NCI-H748 treated with DMSO at 0.1 percent for 48 hours (cell line): ENCODE results near the gene NNT.
"Not testable (repeated sequence)": the region's sequence is repeated elsewhere in the genome, so short reads cannot be mapped to it uniquely, and the experiment has no call there.

Experiments used
- DNase-seq: peaks from one replicate; lab custom pipeline; 2025; lab: John Stamatoyannopoulos, UW

Gene NNT

GRCh38 chr5:43631182-43631910, 28.4 kb downstream of the NNT start:
- DNase-seq: peak; percentile 93

GRCh38 chr5:43634621-43635020, 31.6 kb downstream of the NNT start:
- no peak for DNase-seq

- DNase-seq: no peak
These were observed 32.4 kb downstream of the NNT start for GRCh38 chr5:43635374-43635773.

DNA sequence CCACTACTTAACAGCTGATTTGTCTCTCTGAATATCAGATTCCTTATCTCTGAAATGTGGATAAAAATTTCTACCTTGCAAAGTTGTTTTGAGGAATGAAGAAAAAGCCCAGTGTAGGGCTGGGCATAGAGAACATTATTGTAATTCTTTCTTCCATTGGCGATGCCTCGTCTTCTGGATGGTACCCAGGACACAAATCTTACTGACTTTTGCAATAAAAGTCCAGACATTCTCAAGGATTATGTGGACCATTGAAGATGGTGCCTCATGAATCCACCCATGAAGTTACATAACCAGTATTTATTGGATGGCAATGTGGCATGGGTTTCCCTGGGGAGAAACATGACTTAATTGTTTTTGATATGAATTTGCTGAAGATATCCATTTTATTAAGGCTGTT, 33.1 kb downstream of the NNT start:
- no peak for DNase-seq

DNA sequence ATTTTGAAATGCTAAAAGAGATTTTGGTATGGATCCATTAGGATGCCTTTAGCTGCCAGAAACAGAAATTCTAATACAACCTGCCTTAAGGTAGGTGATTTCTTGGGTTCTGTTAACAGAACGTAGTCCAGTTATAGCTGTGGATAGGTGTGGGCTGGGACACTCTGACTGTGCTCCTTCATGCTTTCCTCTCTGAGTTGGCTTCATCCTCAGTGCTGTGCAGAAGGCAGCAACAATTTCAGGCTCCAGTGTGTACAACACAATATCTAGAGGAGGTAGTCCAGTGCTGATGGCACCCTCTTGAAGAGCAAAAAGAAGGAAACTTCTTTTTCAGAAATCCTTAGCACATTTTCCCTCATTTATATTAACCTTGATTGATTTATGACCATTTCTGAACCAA, 34.4 kb downstream of the NNT start:
- no peak for DNase-seq

- DNase-seq: no peak
These were observed 35.1 kb downstream of the NNT start for GRCh38 chr5:43638107-43638506.

DNA sequence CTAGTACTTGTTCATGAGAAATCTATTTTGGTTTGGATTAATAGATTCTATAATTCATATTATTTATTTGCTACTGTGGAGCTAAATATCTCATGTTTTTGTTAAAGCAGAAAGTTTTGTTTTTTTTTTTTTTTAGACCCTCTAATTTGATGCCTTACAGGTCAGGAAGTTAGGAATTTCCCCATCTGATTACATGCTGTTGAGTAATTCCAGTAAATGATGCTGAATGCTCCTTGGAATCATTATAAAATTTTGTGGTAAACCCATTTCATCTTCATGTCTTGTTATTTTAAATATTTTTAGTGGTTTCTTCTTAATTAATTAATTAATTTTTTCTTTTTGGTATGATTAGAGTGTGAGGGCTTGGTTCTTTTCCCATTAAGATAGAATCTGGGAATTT, 35.6 kb downstream of the NNT start:
- DNase-seq: no peak

DNA sequence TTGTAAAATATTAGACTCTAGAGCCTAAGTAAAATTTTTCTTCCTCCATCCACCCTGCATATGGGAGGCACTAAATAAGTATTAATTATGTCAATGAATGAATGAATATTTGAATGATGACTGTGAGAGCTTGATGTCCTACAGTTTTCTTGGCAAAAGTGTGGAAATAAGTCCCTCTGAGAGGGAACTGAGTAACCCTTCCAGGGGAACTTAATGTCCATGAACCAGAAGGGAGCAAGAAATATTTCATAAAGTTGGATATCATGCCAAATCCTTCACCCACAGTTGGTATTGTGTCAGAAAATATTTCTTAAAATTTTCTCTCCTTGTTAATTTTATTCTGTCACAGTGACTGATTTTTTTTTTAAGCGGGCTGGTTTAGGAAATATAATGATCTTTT, 36.6 kb downstream of the NNT start:
- DNase-seq: no peak

- DNase-seq: no peak
These were observed 39.4 kb downstream of the NNT start for GRCh38 chr5:43642428-43642827.

GRCh38 chr5:43643327-43643726, 40.3 kb downstream of the NNT start:
- no peak for DNase-seq

- DNase-seq: no peak
These were observed 40.8 kb downstream of the NNT start for GRCh38 chr5:43643750-43644149.

- DNase-seq: no peak
These were observed 44.0 kb downstream of the NNT start for GRCh38 chr5:43646992-43647391.

- DNase-seq: no peak
These were observed 44.8 kb downstream of the NNT start for GRCh38 chr5:43647789-43648188.

GRCh38 chr5:43648499-43649124, 45.6 kb downstream of the NNT start:
- DNase-seq: no peak

DNA sequence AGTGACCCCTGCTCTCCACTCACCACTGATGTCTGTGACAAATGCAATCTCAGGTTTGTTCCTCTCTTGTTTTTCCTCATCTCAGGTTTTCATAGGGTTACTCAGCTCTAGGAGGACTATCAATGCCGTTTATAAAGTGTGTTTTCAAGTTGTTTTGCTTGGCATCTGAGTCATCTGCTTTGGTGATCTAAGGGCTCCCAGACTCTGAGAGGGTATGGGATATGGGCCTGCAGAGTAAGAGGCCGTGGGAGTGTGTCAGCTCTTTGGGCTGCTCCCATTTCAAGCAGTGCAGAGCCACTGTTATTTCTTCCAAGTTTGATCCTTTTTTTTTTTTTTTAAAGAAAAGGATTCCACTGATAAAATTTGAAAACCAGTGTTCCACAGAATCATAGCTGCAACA, 46.3 kb downstream of the NNT start:
- no peak for DNase-seq

DNA sequence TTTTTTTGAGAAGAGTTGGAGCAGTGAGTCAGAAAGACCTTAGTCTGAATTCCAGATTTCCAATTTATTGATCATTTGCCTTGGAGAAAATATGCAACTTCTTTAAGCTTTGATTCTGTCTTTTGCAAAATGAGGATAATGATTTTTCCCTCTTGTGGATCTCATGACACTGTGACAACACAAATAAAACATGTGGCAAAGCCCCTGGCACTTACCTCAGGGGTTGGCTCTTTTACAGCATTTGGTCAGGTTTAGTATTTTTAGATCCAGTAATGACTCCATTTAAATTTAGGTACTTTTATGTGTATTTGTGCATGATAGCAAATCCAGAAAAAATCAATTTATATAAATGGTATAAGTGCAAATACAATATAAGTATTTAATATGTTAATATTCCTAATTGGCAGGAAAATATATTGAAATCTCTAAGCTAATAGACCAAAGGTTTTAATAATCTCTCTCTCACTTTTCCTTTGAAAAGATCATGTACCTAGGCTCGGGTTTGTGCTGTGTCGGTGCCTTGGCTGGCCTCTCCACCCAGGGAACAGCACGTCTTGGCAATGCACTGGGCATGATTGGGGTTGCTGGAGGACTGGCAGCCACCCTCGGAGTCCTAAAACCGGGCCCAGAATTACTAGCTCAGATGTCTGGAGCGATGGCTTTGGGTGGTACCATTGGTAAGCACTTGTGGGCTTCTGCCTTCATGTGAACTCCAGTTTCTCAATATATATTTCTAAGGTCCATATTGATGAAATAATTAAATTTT, 49.7 kb downstream of the NNT start:
- no peak for DNase-seq

DNA sequence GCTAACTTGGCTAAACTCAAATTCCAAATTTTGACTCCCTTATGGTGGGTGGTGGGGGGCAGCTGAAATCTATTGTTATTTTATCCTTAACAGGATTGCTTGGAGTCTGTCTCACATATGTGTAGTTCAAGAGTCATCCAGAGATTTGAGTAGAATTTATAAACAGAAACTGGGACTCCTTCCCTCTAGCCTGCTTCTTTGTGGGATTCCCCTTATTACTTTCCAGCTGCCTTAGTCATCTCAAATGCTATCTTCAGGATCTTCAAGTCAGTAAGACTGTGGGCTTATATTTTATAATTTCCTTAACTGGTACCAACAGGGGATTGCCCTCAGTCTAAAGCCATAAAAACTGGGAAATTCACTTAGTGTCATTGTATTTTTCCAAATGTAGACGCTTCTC, 55.5 kb downstream of the NNT start:
- DNase-seq: no peak

DNA sequence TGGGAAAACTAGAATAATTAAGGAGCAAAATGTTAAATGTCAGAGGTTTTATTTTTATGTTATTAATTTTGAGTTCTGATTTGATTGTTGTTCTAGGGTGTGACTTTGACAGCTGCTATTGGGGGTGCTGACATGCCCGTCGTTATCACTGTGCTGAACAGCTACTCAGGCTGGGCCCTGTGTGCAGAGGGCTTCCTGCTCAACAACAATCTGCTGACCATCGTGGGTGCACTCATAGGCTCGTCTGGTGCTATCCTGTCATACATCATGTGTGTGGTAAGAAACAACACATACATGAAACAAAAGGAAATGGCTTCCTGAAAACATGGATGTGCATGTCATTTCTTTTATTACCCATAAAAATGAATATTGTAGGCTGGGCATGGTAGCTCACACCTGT, 56.1 kb downstream of the NNT start:
- DNase-seq: no peak

DNA sequence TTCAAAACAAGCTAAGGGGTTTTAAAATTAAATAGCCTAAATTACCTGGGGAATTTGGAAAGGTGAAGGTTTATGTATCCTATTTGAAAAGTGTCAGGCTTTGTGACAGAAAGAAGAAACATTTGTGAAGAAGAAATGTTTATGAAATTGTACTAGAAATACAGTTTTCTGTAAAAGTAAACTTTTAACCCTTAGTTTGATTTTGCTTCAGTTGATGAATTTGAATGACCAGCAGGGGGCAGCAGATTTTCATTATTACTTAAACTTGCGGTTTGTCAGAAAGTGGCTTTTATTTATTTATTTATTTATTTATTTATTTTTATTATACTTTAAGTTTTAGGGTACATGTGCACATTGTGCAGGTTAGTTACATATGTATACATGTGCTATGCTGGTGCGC, 58.1 kb downstream of the NNT start:
- peak; percentile 41 for DNase-seq

DNA sequence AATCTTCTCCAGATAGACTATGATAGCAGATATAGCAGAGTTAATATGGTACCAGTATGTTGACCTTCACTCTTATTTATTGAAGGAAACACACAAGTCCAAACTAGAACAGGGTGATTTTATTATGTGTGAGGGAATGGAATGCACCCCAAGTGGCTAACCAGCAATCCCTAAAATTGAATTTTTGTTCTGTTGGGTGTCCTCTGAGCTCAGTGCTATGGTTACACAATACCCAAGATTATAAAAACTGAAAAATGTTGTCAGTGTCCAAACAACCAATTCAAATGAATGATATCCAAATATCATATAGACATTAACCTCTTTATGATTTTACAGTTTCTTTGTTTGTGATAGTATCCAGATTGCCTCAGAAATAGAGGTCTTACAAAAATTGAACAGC, 60.9 kb downstream of the NNT start:
- DNase-seq: no peak

DNA sequence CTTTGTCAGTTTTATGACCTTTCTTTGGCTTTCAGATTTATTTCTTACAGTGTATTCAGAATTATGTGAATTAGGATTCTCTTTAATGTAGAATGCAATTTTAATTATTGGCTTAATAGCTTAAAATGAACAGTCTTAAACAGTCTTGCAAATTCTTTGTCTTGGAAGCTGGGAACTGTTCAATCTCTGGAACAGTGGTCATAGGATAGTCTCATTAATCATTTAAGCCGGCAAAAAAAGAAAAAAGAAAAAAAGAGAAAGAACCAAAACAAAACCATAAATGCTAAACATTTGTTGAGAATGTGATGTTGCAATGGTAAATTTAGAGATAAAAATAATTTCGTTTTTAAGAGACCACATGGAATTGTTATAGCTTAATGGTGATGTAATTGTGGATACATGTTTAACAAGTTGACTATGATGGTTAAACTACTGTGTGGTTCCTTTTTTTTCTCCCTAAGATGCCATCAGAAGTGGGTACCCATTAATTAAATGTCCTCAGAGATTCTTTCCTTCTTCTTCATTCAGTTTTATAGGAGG, 61.6 kb downstream of the NNT start:
- DNase-seq: no peak

- not testable (repeated sequence) for DNase-seq
These were observed 62.8 kb downstream of the NNT start for GRCh38 chr5:43665749-43666148.

DNA sequence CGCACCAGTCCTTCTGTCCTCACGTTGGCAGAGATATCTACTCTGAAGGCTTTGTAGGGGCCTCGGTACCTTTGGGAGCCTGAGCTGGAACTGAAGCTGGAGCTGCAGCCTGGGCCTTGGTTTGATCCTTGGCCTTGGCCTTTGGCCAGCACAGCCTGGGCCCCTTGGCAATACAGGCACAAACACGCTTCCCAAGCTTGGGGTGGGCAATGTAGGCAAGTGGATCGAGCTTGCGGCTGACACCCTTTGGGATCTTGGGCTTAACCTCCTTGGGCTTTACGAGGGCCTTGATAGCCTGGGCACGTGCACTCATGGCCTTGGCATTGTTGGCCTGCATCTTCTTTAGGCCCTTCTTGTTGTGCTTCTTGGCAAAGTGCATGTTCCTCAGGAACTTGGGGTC, 63.7 kb downstream of the NNT start:
- DNase-seq: not testable (repeated sequence)
